Activated B cell treated with CpG ODN at 0.5 μM for 24 hours (primary cell): Measurements from ENCODE around the gene TPR. TPM values are rescaled to one million over a fixed set of nuclear protein-coding genes. Genes with fewer than 3 reads are reported as not detected.

ENCODE experiments used
- ATAC-seq: fragments of 200-7000 bp; cut with Tn5 transposase; one replicate; pipeline ENCODE4 v1.10.0; 2021; ENCODE audit warnings: low read depth, mild to moderate bottlenecking, moderate library complexity
- CTCF ChIA-PET: fragments of 350-600 bp; sonication (Branson Sonifier 250); formaldehyde crosslinking; loops from one replicate; lab custom pipeline; 2021; ENCODE audit warnings: antibody characterized with exemption; lab: Charles Lee
- POLR2A ChIA-PET: fragments of 350-600 bp; sonication (Branson Sonifier 250); formaldehyde crosslinking; loops from one replicate; lab custom pipeline; 2021; ENCODE audit warnings: antibody characterized with exemption; lab: Charles Lee
- DNase-seq: peaks from one replicate; pipeline ENCODE4 v3.0.0; 2022
- H3K27ac Mint-ChIP-seq: one replicate; pipeline ENCODE4 v1.8.0; 2020; ENCODE audit warnings: mixed read lengths
- H3K27me3 Mint-ChIP-seq: one replicate; pipeline ENCODE4 v1.8.0; 2021; ENCODE audit warnings: mixed read lengths
- H3K36me3 Mint-ChIP-seq: one replicate; pipeline ENCODE4 v1.8.0; 2021; ENCODE audit warnings: low read depth, mixed read lengths
- H3K4me1 Mint-ChIP-seq: one replicate; pipeline ENCODE4 v1.8.0; 2021; ENCODE audit warnings: mixed read lengths
- H3K4me3 Mint-ChIP-seq: one replicate; pipeline ENCODE4 v1.8.0; 2020; ENCODE audit warnings: mild to moderate bottlenecking, mixed read lengths
- H3K9me3 Mint-ChIP-seq: one replicate; pipeline ENCODE4 v1.8.0; 2020; ENCODE audit warnings: mixed read lengths
- intact Hi-C: fragments of 100-400 bp; cut with micrococcal nuclease; formaldehyde crosslinking; loops from one replicate; pipeline ENCODE4 v1.15.1; 2024
- total RNA-seq: library from RNA; stranded (reverse); gene quantifications from 2 replicates; pipeline ENCODE4 v1.2.3, GENCODE V29; 2022
- TF ChIP-seq, protein P1 (sequence below): fragments of 200-600 bp; IDR thresholded peaks from one replicate; pipeline ENCODE4 v1.8.0; 2022; ENCODE audit warnings: antibody characterized with exemption, mild to moderate bottlenecking

Gene TPR
- total RNA-seq, 1 donor from 2014 or later = 125 TPM

DNA sequence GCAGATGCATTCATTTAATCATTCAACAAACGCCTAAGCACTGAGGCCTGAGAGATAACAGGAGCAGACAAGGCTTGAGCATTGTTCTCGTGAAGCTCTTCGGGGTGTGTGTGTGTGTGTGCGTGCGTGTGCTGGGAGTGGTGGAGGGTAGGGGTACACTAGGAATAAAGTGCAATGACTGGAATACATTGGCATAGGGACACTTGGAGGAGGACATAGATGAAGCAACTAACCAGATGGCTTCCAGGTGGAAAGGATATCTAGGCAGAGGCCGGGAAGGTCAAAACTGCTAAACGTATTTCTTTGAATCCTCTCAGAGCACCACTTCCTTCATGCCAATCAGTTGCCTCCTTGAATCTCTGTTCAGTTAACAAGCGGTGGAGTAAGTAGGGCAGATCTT is 92.6 kb downstream of the TPR start:
- POLR2A ChIA-PET = no interaction called here
- CTCF ChIA-PET = no interaction called here
- Mint-ChIP-seq H3K27me3 (peaks cover 7% of the 10 kb centered on the region), H3K9me3 (no peaks in the 10 kb centered on the region), H3K4me1 (no peaks in the 10 kb centered on the region), H3K27ac (no peak overlapping the region), H3K36me3 (no peaks in the 10 kb centered on the region), H3K4me3 (no peak overlapping the region)
- ATAC-seq (no peak), DNase-seq (no peak)
- intact Hi-C loops = no loop called here
- TF ChIP-seq, protein P1, sequence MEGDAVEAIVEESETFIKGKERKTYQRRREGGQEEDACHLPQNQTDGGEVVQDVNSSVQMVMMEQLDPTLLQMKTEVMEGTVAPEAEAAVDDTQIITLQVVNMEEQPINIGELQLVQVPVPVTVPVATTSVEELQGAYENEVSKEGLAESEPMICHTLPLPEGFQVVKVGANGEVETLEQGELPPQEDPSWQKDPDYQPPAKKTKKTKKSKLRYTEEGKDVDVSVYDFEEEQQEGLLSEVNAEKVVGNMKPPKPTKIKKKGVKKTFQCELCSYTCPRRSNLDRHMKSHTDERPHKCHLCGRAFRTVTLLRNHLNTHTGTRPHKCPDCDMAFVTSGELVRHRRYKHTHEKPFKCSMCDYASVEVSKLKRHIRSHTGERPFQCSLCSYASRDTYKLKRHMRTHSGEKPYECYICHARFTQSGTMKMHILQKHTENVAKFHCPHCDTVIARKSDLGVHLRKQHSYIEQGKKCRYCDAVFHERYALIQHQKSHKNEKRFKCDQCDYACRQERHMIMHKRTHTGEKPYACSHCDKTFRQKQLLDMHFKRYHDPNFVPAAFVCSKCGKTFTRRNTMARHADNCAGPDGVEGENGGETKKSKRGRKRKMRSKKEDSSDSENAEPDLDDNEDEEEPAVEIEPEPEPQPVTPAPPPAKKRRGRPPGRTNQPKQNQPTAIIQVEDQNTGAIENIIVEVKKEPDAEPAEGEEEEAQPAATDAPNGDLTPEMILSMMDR = no peak

DNA sequence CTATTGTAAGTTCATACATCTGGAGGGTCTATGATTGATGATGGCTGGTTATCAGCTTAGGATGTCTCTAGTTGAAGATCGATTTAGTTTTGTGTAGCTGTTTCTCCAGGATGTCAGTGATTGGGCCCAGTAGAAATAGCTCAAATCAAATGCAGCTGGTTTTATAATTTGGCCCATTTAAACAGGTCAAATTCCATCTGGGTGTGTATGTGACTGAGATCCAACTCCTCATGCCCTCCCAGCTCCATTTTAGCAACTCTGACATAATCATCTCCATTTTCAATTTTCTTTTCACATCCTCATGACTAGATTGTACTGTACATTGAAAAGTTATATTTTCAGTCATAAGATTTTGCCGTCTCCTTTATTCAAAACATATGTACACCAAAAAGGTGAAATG is 99.2 kb downstream of the TPR start:
- DNase-seq (no peak), ATAC-seq (no peak)
- H3K9me3 Mint-ChIP-seq = no peaks in the 10 kb centered on the region
- TF ChIP-seq, protein P1 = no peak
- ChIA-PET POLR2A (no interaction called here), CTCF (no interaction called here)
- no peak overlapping the region for H3K4me3 Mint-ChIP-seq
- intact Hi-C loops = no loop called here
- no peaks in the 10 kb centered on the region for H3K36me3 Mint-ChIP-seq
- peaks cover 2% of the 10 kb centered on the region for H3K27me3 Mint-ChIP-seq
- H3K27ac Mint-ChIP-seq = no peak overlapping the region
- no peaks in the 10 kb centered on the region for H3K4me1 Mint-ChIP-seq

- ATAC-seq = no peak
- H3K9me3 Mint-ChIP-seq = no peaks in the 10 kb centered on the region
- CTCF ChIA-PET = no interaction called here
Measured at GRCh38 chr1:186272486-186272885, 102.6 kb downstream of the TPR start.

DNA sequence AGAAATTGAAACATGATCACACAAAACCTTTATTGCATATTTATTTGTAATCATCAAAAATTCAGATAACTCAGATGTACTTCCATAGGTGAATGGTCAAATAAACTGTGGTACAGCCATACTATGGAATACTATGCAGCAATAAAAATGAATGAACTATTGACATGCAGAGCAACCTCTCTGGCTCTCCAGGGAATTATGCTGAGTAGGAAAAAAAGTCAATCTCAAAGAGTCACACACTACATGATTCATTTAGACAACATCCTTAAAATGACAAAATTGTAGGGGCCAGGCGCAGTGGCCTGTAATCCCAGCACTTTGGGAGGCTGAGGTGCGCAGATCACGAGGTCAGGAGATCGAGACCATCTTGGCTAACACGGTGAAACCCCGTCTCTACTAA is 104.0 kb downstream of the TPR start:
- no peaks in the 10 kb centered on the region for H3K4me1 Mint-ChIP-seq
- DNase-seq = no peak
- H3K4me3 Mint-ChIP-seq = no peak overlapping the region
- peaks cover 1% of the 10 kb centered on the region for H3K9me3 Mint-ChIP-seq
- ATAC-seq = no peak
- H3K27me3 Mint-ChIP-seq = peaks cover 3% of the 10 kb centered on the region
- H3K27ac Mint-ChIP-seq = no peak overlapping the region
- no peaks in the 10 kb centered on the region for H3K36me3 Mint-ChIP-seq
- TF ChIP-seq, protein P1 = no peak
- intact Hi-C loops = no loop called here
- CTCF ChIA-PET = no interaction called here
- POLR2A ChIA-PET = no interaction called here

More at GRCh38 chr1:186272486-186272885, 102.6 kb downstream of the TPR start:
- intact Hi-C loops = no loop called here
- no peaks in the 10 kb centered on the region for H3K36me3 Mint-ChIP-seq
- no peak for DNase-seq
- no peak overlapping the region for H3K27ac Mint-ChIP-seq
- TF ChIP-seq, protein P1 = no peak
- H3K4me1 Mint-ChIP-seq = no peaks in the 10 kb centered on the region
- no peak overlapping the region for H3K4me3 Mint-ChIP-seq
- H3K27me3 Mint-ChIP-seq = peaks cover 2% of the 10 kb centered on the region
- POLR2A ChIA-PET = no interaction called here

Other genes starting within 250 kb of the TPR start
- not detected in 2 replicates for gene PRG4, start 79.0 kb downstream of the TPR start, total RNA-seq
- gene ODR4, start 585 bp upstream of the TPR start, total RNA-seq = 11.9 and 15.6 TPM in 2 replicates
- gene PDC, start 85.9 kb upstream of the TPR start, total RNA-seq = not detected in 2 replicates